Stomach (tissue), 9 donors: Measurements from ENCODE around the gene COX7A2L. TPM values are rescaled to one million over a fixed set of nuclear protein-coding genes. Genes with fewer than 3 reads are reported as not detected.

Source experiments
- DNase-seq, 2 donors: peaks; one replicate each; pipeline versions ENCODE4 v3.0.0 to v3.0.0-alpha.2; 2013 to 2019
- H3K27ac ChIP-seq, 5 donors: fragments of 200-600 bp in 4 of 5; sonication (generic) in 4 of 5; one replicate each; pipeline ENCODE4 v1.5.1; 2013 to 2019; ENCODE audit warnings: mild to moderate bottlenecking in 1 of 5, moderate library complexity in 1 of 5
- H3K27me3 ChIP-seq, 3 donors: fragments of 200-600 bp; sonication (generic); one replicate each; pipeline ENCODE4 v1.5.1; 2017 to 2019; ENCODE audit warnings: mixed run types in 1 of 3
- H3K36me3 ChIP-seq, 4 donors: fragments of 200-600 bp; sonication (generic); 1 replicate in 3 of 4; 2 replicates in 1 of 4; pipeline ENCODE4 v1.5.1; 2016 to 2019
- H3K4me1 ChIP-seq, 4 donors: fragments of 200-600 bp; sonication (generic); one replicate each; pipeline ENCODE4 v1.5.1; 2016 to 2019
- H3K4me3 ChIP-seq, 4 donors: fragments of 200-600 bp; sonication (generic) in 3 of 4; one replicate each; pipeline ENCODE4 v1.5.1; 2016 to 2019; ENCODE audit warnings: mild to moderate bottlenecking in 1 of 4
- H3K9me3 ChIP-seq, 4 donors: fragments of 200-600 bp; sonication (generic); one replicate each; pipeline ENCODE4 v1.5.1; 2016 to 2019
- CTCF ChIP-seq, 7 experiments: fragments of 450-650 bp in 4 of 7; fragments of 200-600 bp in 3 of 7; sonication (generic) in 3 of 7; IDR thresholded peaks; one replicate each; pipeline ENCODE4 v1.5.1; 2016 to 2019; ENCODE audit warnings: antibody characterized with exemption in 7 of 7, control low read depth in 2 of 7, mild to moderate bottlenecking in 1 of 7
- EP300 ChIP-seq: sonication (generic); formaldehyde crosslinking; IDR thresholded peaks from one replicate; pipeline ENCODE4 v1.6.1; 2017; ENCODE audit warnings: antibody characterized with exemption
- POLR2A ChIP-seq, 4 donors: fragments of 450-650 bp; IDR thresholded peaks; one replicate each; pipeline ENCODE4 v1.6.1; 2016; ENCODE audit warnings: antibody characterized with exemption in 4 of 4, control low read depth in 2 of 4, mild to moderate bottlenecking in 1 of 4, moderate library complexity in 1 of 4
- POLR2AphosphoS5 ChIP-seq, 3 donors: sonication (generic); formaldehyde crosslinking; IDR thresholded peaks; one replicate each; pipeline ENCODE4 v1.6.1; 2016; ENCODE audit warnings: antibody characterized with exemption in 3 of 3
- WGBS, 5 donors: extraction: QIAGEN DNeasy Blood & Tissue Kit in 3 of 5; methylation state at CpG; one replicate each; pipeline versions ENCODE4 v1.1.5 to v1.1.7; 2013 to 2018; 5-methylcytosine and 5-hydroxymethylcytosine counted together
- intact Hi-C: fragments of 100-400 bp; cut with DNase I; formaldehyde crosslinking; loops from one replicate; pipeline ENCODE4 v1.15.1; 2023; ENCODE audit warnings: low total_unique reads
- polyA plus RNA-seq, 3 donors: library from polyadenylated mRNA; stranded (reverse); fragments of 200-250 nt; gene quantifications; one replicate each; pipeline ENCODE4 v1.2.3, GENCODE V29; 2013
- total RNA-seq, 5 donors: library from RNA; depleted of rRNA; stranded (reverse); fragments of >200 nt; gene quantifications; one replicate each; pipeline versions ENCODE4 v1.1.0 to v1.2.3, GENCODE V29; 2014 to 2016
- donor health status: healthy with polysubstance abuse.
- donor health status: Bipolar disorder and iron deficiency.
- donor health status: healthy.

The COX7A2L gene
- total and polyA plus RNA-seq, 8 donors: 36.2 to 222 (median 100) TPM

- Histone ChIP-seq H3K4me3 (no peak overlapping the region), H3K27ac (no peak overlapping the region), H3K4me1 (peaks cover 0 to 21% (median 10%) of the 10 kb centered on the region in 4 donors), H3K9me3 (no peaks in the 10 kb centered on the region), H3K27me3 (no peaks in the 10 kb centered on the region), H3K36me3 (peaks cover 0 to 41% (median 34%) of the 10 kb centered on the region in 4 donors)
- intact Hi-C loops: no loop called here
- TF ChIP-seq EP300 (no peak), POLR2A (IDR thresholded peaks at IDR 0.05) (no peak), POLR2AphosphoS5 (IDR thresholded peaks at IDR 0.05) (no peak), CTCF (IDR thresholded peaks at IDR 0.05) (no peak)
- no peak for DNase-seq
- WGBS, 5 donors: 94 to 100% (median 98%) methylated on average over 4 of the region's 4 CpGs
Measured at GRCh38 chr2:42324244-42324643, 36.8 kb downstream of the COX7A2L start.

GRCh38 chr2:42321452-42322064 is 39.5 kb downstream of the COX7A2L start:
- H3K36me3 ChIP-seq: peaks cover 0 to 60% (median 46%) of the 10 kb centered on the region in 4 donors
- H3K27me3 ChIP-seq: no peaks in the 10 kb centered on the region
- TF ChIP-seq POLR2A (IDR thresholded peaks at IDR 0.05) (no peak), EP300 (no peak), CTCF (IDR thresholded peaks at IDR 0.05) (no peak), POLR2AphosphoS5 (IDR thresholded peaks at IDR 0.05) (no peak)
- no peak overlapping the region for H3K27ac ChIP-seq
- WGBS, 5 donors: 76 to 96% (median 91%) methylated on average over 2 of the region's 2 CpGs
- no peak for DNase-seq
- intact Hi-C loops: no loop called here
- H3K4me1 ChIP-seq: peaks cover 0 to 3% (median 2%) of the 10 kb centered on the region in 4 donors
- H3K4me3 ChIP-seq: no peak overlapping the region
- no peaks in the 10 kb centered on the region for H3K9me3 ChIP-seq

- Histone ChIP-seq H3K27ac (no peak overlapping the region), H3K4me3 (no peak overlapping the region), H3K9me3 (no peaks in the 10 kb centered on the region), H3K27me3 (no peaks in the 10 kb centered on the region), H3K36me3 (peaks cover 0 to 62% (median 47%) of the 10 kb centered on the region in 4 donors), H3K4me1 (peaks cover 0 to 5% (median 0%) of the 10 kb centered on the region in 4 donors)
- intact Hi-C loops: no loop called here
- no peak for DNase-seq
- no peak for TF ChIP-seq POLR2A (IDR thresholded peaks at IDR 0.05)
- TF ChIP-seq POLR2AphosphoS5 (IDR thresholded peaks at IDR 0.05): no peak
- TF ChIP-seq CTCF (IDR thresholded peaks at IDR 0.05): no peak
- 93 to 96% (median 95%) methylated on average over 5 of the region's 5 CpGs for WGBS, 5 donors
Measured at GRCh38 chr2:42319265-42319664, 41.8 kb downstream of the COX7A2L start.

GRCh38 chr2:42317945-42318344 is 43.1 kb downstream of the COX7A2L start:
- Histone ChIP-seq H3K36me3 (peaks cover 0 to 62% (median 44%) of the 10 kb centered on the region in 4 donors), H3K4me3 (no peak overlapping the region), H3K27me3 (no peaks in the 10 kb centered on the region), H3K4me1 (peaks cover 0 to 5% (median 0%) of the 10 kb centered on the region in 4 donors), H3K9me3 (no peaks in the 10 kb centered on the region), H3K27ac (no peak overlapping the region)
- DNase-seq: no peak
- intact Hi-C loops: no loop called here
- TF ChIP-seq POLR2A (IDR thresholded peaks at IDR 0.05) (no peak), CTCF (IDR thresholded peaks at IDR 0.05) (no peak), POLR2AphosphoS5 (IDR thresholded peaks at IDR 0.05) (no peak), EP300 (no peak)
